GM12891 (cell line): ENCODE results near the gene ACBD4.

Source experiments
- DNase-seq: peaks from one replicate; pipeline ENCODE4 v3.0.0; 2011; ENCODE audit warnings: low spot score; ENCODE audit not compliant: insufficient read length
- FAIRE-seq: peaks from 2 replicates; lab custom pipeline; 2011; peaks lifted over from hg19 to GRCh38; lab: Jason Lieb, UNC
- PAX5 ChIP-seq: IDR thresholded peaks from 2 replicates; pipeline ENCODE4 v1.6.1; 2011; ENCODE audit warnings: low read length, moderate library complexity, mild to moderate bottlenecking; ENCODE audit not compliant: insufficient read depth, severe bottlenecking
- POLR2A ChIP-seq: IDR thresholded peaks from 2 replicates; pipeline ENCODE4 v1.6.1; 2011; ENCODE audit warnings: low read depth, low read length, control low read depth
- POLR2AphosphoS5 ChIP-seq: IDR thresholded peaks from 2 replicates; pipeline ENCODE4 v1.6.1; 2011; ENCODE audit warnings: low read depth, low read length, control low read depth
- POU2F2 ChIP-seq: IDR thresholded peaks from 2 replicates; pipeline ENCODE4 v1.6.1; 2011; ENCODE audit warnings: low read depth, mild to moderate bottlenecking, control low read depth, low read length, moderate library complexity
- SPI1 ChIP-seq: IDR thresholded peaks from 2 replicates; pipeline ENCODE4 v1.6.1; 2011; ENCODE audit warnings: low read depth, low read length, control low read depth
- TAF1 ChIP-seq: IDR thresholded peaks from 2 replicates; pipeline ENCODE4 v1.6.1; 2011; ENCODE audit warnings: low read depth, low read length, control low read depth

ACBD4 gene

GRCh38 chr17:45132572-45133463, 2.7 kb upstream of the ACBD4 start:
- peak; percentile 94 for DNase-seq
- TF ChIP-seq POU2F2 (0 out of 2 replicates have a peak, but pooled peaks have one; percentile 38), SPI1 (no peak)
- FAIRE-seq = peak; percentile 93

- TF ChIP-seq SPI1 (no peak), POLR2A (no peak), PAX5 (no peak), TAF1 (no peak), POLR2AphosphoS5 (no peak), POU2F2 (no peak)
- FAIRE-seq = peak; percentile 31
- DNase-seq = no peak
Measured at GRCh38 chr17:45135978-45136791, 698 bp downstream of the ACBD4 start.

DNA sequence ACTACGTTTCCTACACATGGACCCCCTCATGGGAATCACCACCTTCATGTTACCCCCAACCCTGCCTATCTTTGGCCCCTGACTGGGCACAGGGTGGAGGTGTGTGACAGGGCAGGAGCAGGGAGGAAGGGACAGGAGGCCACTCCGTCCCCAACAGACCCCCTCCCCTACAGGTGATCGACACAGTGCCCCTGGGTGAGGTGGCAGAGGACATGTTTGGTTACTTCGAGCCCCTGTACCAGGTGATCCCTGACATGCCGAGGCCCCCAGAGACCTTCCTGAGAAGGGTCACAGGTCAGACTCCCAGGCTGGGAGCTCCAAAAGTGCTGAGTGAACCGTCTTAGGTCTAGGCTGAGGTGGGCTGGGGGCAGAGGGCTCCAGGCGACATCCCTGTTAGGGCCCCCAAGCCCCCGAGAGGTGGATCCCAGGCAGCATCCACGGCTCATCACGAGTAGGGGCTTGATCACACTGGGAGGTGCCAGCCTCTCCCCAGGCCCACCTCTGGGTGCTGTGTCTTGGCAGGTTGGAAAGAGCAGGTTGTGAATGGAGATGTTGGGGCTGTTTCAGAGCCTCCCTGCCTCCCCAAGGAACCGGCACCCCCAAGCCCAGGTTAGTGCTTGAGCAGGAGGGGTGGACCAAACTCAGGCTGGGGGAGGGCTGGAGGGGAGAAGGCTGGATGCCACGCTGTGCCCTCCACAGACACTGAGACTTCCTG, 1.5 kb downstream of the ACBD4 start:
- DNase-seq (no peak), FAIRE-seq (peak; percentile 5)
- TF ChIP-seq POLR2AphosphoS5 = no peak
- no peak for TF ChIP-seq POU2F2

- no peak for TF ChIP-seq POLR2AphosphoS5
- no peak for TF ChIP-seq PAX5
- TF ChIP-seq POU2F2 = no peak
- TF ChIP-seq POLR2A = no peak
- TF ChIP-seq TAF1 = no peak
- no peak for TF ChIP-seq SPI1
- DNase-seq (no peak), FAIRE-seq (no peak)
Measured at GRCh38 chr17:45137561-45138305, 2.2 kb downstream of the ACBD4 start.

DNA sequence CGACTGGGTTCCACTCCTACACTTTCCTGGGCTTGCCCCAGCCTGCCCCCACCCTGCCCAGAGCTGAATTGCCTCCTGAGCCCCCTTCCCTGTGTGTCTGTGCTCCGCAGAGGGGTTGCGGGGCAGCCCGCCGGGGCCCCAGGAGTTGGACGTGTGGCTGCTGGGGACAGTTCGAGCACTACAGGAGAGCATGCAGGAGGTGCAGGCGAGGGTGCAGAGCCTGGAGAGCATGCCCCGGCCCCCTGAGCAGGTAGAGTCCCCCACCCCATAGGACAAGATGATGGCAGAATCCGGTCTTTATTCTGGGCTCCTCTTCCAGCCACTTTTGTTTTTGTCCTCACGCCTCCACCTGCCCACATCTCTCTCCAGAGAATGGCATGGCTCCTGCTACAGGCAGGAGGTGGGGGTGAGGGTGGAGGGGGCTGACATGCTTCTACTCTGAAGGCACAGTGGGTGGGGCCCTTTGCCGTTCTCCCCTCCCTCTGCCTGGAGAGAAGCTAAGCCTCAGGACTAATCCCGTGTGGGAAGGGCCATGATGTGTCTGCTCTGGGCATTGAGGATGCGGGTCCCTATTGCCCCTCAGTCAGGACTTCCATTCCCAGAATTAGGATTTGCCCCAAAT, 3.5 kb downstream of the ACBD4 start:
- DNase-seq (no peak), FAIRE-seq (no peak)
- TF ChIP-seq PAX5 = no peak
- no peak for TF ChIP-seq POLR2AphosphoS5
- TF ChIP-seq SPI1 = no peak
- TF ChIP-seq POLR2A = no peak
- no peak for TF ChIP-seq POU2F2
- no peak for TF ChIP-seq TAF1

DNA sequence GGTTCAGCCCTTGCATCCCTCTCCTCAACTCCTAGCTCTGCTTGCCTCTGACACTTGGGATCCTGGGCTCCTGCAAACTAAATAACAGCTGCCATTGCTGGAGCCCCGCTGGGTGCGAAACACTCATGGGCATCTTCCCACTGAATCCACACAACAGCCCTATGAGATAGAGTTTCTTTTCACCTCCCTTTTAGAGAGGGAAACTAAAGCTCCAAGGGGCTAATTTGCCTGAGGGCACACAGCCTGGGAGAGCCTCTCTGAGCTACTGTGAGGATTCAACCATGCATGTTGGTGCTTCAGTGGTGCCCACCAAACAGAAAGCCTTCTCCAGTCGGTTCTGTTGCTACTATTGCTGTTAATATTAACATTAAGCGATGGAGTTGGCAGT, 4.0 kb downstream of the ACBD4 start:
- no peak for DNase-seq
- FAIRE-seq = no peak
- TF ChIP-seq POU2F2 (no peak), PAX5 (no peak), POLR2AphosphoS5 (no peak), POLR2A (no peak), TAF1 (no peak), SPI1 (no peak)

DNA sequence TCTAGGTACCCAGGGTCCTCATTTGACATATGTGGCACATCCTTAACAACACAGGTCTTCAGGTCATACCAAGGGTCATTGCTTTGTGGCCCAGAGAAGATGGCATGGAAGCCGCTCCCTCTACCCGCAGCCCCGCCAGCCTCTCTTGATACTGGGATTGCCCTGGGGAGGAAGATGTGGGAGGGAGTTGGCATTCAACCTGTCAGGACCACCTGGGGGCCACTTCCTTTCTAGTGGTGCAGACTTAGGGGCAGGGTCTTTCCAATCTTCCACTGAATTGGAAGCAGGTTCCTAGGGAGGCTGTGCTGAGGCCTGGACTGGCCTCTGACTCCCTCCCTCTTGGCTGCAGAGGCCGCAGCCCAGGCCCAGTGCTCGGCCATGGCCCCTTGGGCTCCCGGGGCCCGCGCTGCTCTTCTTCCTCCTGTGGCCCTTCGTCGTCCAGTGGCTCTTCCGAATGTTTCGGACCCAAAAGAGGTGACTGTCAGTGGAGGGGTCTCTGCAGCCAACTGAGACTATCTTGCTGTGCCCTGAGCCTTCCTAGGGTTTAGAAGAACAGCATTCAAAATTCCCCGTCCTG, 7.7 kb downstream of the ACBD4 start:
- DNase-seq (no peak), FAIRE-seq (no peak)
- TF ChIP-seq PAX5 (no peak), POLR2AphosphoS5 (no peak), POLR2A (no peak), POU2F2 (no peak)

- DNase-seq (no peak), FAIRE-seq (peak; percentile 68)
- TF ChIP-seq TAF1 = no peak
- TF ChIP-seq POU2F2 = no peak
- no peak for TF ChIP-seq PAX5
- no peak for TF ChIP-seq POLR2AphosphoS5
- TF ChIP-seq POLR2A = no peak
- no peak for TF ChIP-seq SPI1
Measured at GRCh38 chr17:45143767-45144198, 8.3 kb downstream of the ACBD4 start.
